Uterus (tissue), 2 donors: ENCODE results near the gene SCAPER.
A peak's percentile ranks its signal among the peaks of the same experiment; 100 is the strongest.

ENCODE experiments used
- POLR2A ChIP-seq, 2 donors: fragments of 450-650 bp; IDR thresholded peaks; one replicate each; pipeline ENCODE4 v1.6.1; 2016; ENCODE audit warnings: antibody characterized with exemption in 2 of 2, mild to moderate bottlenecking in 1 of 2, moderate library complexity in 1 of 2
- TF ChIP-seq, protein P1 (sequence below), 4 experiments: fragments of 200-600 bp in 2 of 4; fragments of 450-650 bp in 2 of 4; sonication (generic) in 2 of 4; IDR thresholded peaks; one replicate each; pipeline ENCODE4 v1.5.1; 2016 to 2019; ENCODE audit warnings: antibody characterized with exemption in 4 of 4, mild to moderate bottlenecking in 2 of 4, moderate library complexity in 1 of 4

DNA sequence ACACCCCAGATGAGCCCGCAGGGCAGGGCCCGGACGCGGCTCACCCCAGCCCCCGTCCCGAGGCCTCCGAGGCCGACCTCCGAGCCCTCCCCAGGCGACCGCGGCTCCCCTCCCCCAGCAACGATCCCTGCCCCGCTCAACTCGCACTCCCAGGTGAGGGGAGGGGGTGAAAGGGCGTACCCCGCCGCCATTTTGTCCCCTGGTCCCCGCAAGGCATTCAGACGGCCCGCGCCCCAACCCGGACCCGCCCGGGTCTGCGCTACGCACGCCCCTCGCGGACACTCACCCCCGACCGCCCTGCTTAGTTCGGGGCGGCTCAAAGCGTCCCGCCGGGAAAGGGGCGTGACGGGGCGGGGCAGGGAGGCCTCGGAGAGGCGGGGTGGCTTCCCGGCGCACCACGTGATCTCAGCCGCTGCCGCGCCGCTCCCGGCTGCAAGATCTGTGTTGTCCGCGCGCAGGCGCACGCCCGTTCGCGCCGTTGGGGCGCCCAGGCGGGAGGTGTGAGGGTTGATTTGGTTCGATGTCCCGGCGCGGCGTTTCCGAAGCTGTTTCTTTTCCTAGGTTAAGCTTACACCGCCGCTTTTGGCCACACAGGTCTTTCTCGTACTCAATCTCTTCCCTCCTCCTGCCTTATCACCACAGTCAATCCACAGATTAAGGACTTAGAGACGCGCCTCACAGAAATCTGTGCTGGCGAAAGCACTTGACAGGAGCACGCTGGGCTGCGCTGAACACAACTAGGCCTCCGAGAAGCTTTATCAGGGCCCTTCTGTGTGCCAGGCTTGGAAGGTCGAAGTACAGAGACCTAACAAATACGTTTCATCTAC lies at the start of gene SCAPER:
- TF ChIP-seq, protein P1, sequence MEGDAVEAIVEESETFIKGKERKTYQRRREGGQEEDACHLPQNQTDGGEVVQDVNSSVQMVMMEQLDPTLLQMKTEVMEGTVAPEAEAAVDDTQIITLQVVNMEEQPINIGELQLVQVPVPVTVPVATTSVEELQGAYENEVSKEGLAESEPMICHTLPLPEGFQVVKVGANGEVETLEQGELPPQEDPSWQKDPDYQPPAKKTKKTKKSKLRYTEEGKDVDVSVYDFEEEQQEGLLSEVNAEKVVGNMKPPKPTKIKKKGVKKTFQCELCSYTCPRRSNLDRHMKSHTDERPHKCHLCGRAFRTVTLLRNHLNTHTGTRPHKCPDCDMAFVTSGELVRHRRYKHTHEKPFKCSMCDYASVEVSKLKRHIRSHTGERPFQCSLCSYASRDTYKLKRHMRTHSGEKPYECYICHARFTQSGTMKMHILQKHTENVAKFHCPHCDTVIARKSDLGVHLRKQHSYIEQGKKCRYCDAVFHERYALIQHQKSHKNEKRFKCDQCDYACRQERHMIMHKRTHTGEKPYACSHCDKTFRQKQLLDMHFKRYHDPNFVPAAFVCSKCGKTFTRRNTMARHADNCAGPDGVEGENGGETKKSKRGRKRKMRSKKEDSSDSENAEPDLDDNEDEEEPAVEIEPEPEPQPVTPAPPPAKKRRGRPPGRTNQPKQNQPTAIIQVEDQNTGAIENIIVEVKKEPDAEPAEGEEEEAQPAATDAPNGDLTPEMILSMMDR (IDR thresholded peaks at IDR 0.05), result peak in 2 of 4 experiments; percentile 29 to 31
- peak; percentile 67 to 87 for TF ChIP-seq POLR2A (IDR thresholded peaks at IDR 0.05)
